Right lobe of liver (tissue), 4 donors: Measurements from ENCODE around the gene SNRNP200.

Source experiments
- POLR2A ChIP-seq: fragments of 450-650 bp; IDR thresholded peaks from one replicate; pipeline ENCODE4 v1.6.1; 2017; ENCODE audit warnings: antibody characterized with exemption, mild to moderate bottlenecking
- TF ChIP-seq, protein P1 (sequence below), 4 donors: fragments of 200-600 bp in 3 of 4; fragments of 450-650 bp in 1 of 4; IDR thresholded peaks; one replicate each; pipeline versions ENCODE4 v1.5.1 to v1.8.0; 2016 to 2022; ENCODE audit warnings: antibody characterized with exemption in 4 of 4, mild to moderate bottlenecking in 2 of 4
- donor health status: DM: no; HTN: no; CAD: no.
- donor health status: DM: no; HTN: no; CAD: no.
- donor health status: DM: no; HTN: yes; CAD: no.

DNA sequence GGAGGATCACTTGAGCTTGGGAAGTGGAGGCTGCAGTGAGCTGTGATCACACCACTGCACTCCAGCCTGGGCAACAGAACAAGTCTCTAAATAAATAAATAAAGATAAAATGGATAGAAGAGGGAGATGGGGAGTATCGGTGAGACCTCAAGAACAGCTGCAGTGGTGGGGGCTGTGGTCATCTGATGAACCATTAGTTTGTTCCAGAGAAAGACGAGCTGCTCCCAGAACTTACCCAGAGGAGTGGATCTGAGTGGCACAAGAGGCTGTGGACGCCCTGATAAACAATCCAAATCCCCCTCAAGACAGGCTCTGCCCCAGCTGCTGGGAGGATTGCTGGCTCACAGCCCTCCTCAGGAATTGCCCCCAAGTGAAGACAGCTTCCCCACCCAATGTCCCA, 66.3 kb downstream of the SNRNP200 start:
- TF ChIP-seq, protein P1, sequence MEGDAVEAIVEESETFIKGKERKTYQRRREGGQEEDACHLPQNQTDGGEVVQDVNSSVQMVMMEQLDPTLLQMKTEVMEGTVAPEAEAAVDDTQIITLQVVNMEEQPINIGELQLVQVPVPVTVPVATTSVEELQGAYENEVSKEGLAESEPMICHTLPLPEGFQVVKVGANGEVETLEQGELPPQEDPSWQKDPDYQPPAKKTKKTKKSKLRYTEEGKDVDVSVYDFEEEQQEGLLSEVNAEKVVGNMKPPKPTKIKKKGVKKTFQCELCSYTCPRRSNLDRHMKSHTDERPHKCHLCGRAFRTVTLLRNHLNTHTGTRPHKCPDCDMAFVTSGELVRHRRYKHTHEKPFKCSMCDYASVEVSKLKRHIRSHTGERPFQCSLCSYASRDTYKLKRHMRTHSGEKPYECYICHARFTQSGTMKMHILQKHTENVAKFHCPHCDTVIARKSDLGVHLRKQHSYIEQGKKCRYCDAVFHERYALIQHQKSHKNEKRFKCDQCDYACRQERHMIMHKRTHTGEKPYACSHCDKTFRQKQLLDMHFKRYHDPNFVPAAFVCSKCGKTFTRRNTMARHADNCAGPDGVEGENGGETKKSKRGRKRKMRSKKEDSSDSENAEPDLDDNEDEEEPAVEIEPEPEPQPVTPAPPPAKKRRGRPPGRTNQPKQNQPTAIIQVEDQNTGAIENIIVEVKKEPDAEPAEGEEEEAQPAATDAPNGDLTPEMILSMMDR (IDR thresholded peaks at IDR 0.05) = no peak
- TF ChIP-seq POLR2A = no peak
